ENCODE data around the gene DDX39B.

DDX39B gene

GRCh38 chr6:31531771-31532643, 9.8 kb downstream of the DDX39B start:
- no peak for TF ChIP-seq FOXM1 (IDR thresholded peaks at IDR 0.05; ENCODE audit: borderline replicate concordance, low read depth)
- no peak for TF ChIP-seq EGR1 (IDR thresholded peaks at IDR 0.05)
- no peak for TF ChIP-seq NFIC (IDR thresholded peaks at IDR 0.05)
- TF ChIP-seq CEBPB (IDR thresholded peaks at IDR 0.05) = no peak
- TF ChIP-seq TCF12 (IDR thresholded peaks at IDR 0.05; ENCODE audit: low read depth) = no peak
- no peak for TF ChIP-seq EP300 (IDR thresholded peaks at IDR 0.05; ENCODE audit: borderline replicate concordance)
- no peak for TF ChIP-seq TEAD4 (IDR thresholded peaks at IDR 0.05)
- no peak for TF ChIP-seq ZBTB7A (IDR thresholded peaks at IDR 0.05; ENCODE audit: low read depth)
- TF ChIP-seq USF1 (IDR thresholded peaks at IDR 0.05) = no peak
- TF ChIP-seq YY1 (IDR thresholded peaks at IDR 0.05; ENCODE audit: low read depth) = no peak
- TF ChIP-seq MAX (IDR thresholded peaks at IDR 0.05) = no peak
- TF ChIP-seq CREB1 (IDR thresholded peaks at IDR 0.05; ENCODE audit: low read depth) = no peak
- no peak for TF ChIP-seq TAF1 (IDR thresholded peaks at IDR 0.05; ENCODE audit: low read depth)

DNA sequence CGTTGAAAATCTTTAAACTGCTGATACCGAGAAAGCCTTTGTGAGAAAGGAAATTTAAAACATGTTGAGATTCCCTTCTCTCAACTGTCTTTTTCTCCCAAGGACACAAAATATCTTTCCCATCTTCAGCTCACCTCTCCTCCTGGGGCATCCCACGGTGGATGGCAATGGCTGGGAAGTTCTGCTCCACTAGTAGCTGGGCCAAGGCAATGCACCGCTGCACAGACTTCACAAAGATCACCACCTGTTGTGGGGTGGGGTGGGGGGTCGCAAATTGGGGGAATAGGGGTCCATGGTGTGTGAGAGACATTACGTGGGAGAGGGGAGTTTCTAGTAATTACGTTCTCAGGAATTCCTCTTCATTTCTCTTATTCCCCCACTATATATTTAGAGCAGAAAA, 10.6 kb downstream of the DDX39B start:
- TF ChIP-seq REST (IDR thresholded peaks at IDR 0.05; ENCODE audit: low read depth) = no peak
- TF ChIP-seq MAX (IDR thresholded peaks at IDR 0.05) = no peak
- no peak for TF ChIP-seq FOXM1 (IDR thresholded peaks at IDR 0.05; ENCODE audit: borderline replicate concordance, low read depth)
- no peak for TF ChIP-seq YY1 (IDR thresholded peaks at IDR 0.05; ENCODE audit: low read depth)
- TF ChIP-seq EGR1 (IDR thresholded peaks at IDR 0.05) = no peak
- TF ChIP-seq EP300 (IDR thresholded peaks at IDR 0.05; ENCODE audit: borderline replicate concordance) = no peak
- no peak for TF ChIP-seq RAD21 (IDR thresholded peaks at IDR 0.05; ENCODE audit: low read depth)
- no peak for TF ChIP-seq TCF12 (IDR thresholded peaks at IDR 0.05; ENCODE audit: low read depth)
- TF ChIP-seq CREB1 (IDR thresholded peaks at IDR 0.05; ENCODE audit: low read depth) = no peak
- no peak for TF ChIP-seq USF1 (IDR thresholded peaks at IDR 0.05)
- no peak for TF ChIP-seq TAF1 (IDR thresholded peaks at IDR 0.05; ENCODE audit: low read depth)
- TF ChIP-seq NFIC (IDR thresholded peaks at IDR 0.05) = no peak
- no peak for TF ChIP-seq TEAD4 (IDR thresholded peaks at IDR 0.05)

GRCh38 chr6:31530659-31531058, 11.1 kb downstream of the DDX39B start:
- TF ChIP-seq CREB1 (IDR thresholded peaks at IDR 0.05; ENCODE audit: low read depth) = no peak
- no peak for TF ChIP-seq MAX (IDR thresholded peaks at IDR 0.05)
- TF ChIP-seq TCF12 (IDR thresholded peaks at IDR 0.05; ENCODE audit: low read depth) = no peak
- no peak for TF ChIP-seq EGR1 (IDR thresholded peaks at IDR 0.05)
- no peak for TF ChIP-seq FOXM1 (IDR thresholded peaks at IDR 0.05; ENCODE audit: borderline replicate concordance, low read depth)
- no peak for TF ChIP-seq TEAD4 (IDR thresholded peaks at IDR 0.05)
- no peak for TF ChIP-seq EP300 (IDR thresholded peaks at IDR 0.05; ENCODE audit: borderline replicate concordance)
- TF ChIP-seq NFIC (IDR thresholded peaks at IDR 0.05) = no peak
- no peak for TF ChIP-seq USF1 (IDR thresholded peaks at IDR 0.05)
- no peak for TF ChIP-seq ZBTB7A (IDR thresholded peaks at IDR 0.05; ENCODE audit: low read depth)
- TF ChIP-seq YY1 (IDR thresholded peaks at IDR 0.05; ENCODE audit: low read depth) = no peak
- TF ChIP-seq RAD21 (IDR thresholded peaks at IDR 0.05; ENCODE audit: low read depth) = no peak
- TF ChIP-seq REST (IDR thresholded peaks at IDR 0.05; ENCODE audit: low read depth) = no peak

DNA sequence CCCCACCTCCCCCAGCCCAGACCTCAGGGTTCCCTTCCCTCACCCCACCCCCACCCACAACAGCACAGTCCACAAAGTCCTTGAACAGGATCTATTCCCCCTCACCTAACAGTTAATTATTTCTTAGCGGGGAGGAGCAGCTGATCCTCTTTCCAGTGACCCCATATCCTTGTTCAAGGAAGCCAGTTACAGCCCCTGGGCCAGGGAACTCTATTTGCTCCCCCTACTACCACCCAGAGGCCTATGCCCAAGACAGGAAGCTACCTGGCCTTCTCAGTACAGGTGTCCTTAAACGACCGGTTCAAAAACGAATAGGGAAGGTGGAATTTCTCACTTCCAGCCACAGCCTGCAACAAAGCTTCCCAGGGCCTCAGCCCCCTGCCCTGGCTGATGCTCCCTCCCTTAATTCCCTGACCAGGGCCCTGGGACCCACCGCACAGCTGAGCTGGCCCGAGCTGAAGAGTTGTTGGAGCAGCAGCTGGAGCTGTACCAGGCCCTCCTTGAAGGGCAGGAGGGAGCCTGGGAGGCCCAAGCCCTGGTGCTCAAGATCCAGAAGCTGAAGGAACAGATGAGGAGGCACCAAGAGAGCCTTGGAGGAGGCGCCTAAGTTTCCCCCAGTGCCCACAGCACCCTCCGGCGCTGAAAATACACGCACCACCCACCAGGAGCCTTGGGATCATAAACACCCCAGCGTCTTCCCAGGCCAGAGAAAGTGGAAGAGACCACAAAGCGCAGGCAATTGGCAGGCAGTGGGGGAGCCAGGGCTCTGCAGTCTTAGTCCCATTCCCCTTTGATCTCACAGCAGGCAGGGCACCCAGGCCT, 12.3 kb downstream of the DDX39B start:
- TF ChIP-seq USF1 (IDR thresholded peaks at IDR 0.05) (no peak), CEBPB (IDR thresholded peaks at IDR 0.05) (no peak), TAF1 (IDR thresholded peaks at IDR 0.05; ENCODE audit: low read depth) (no peak), ZBTB7A (IDR thresholded peaks at IDR 0.05; ENCODE audit: low read depth) (no peak), TEAD4 (IDR thresholded peaks at IDR 0.05) (no peak), EGR1 (IDR thresholded peaks at IDR 0.05) (no peak), TCF12 (IDR thresholded peaks at IDR 0.05; ENCODE audit: low read depth) (no peak), FOXM1 (IDR thresholded peaks at IDR 0.05; ENCODE audit: borderline replicate concordance, low read depth) (no peak), NFIC (IDR thresholded peaks at IDR 0.05) (no peak), YY1 (IDR thresholded peaks at IDR 0.05; ENCODE audit: low read depth) (no peak), CREB1 (IDR thresholded peaks at IDR 0.05; ENCODE audit: low read depth) (no peak), MAX (IDR thresholded peaks at IDR 0.05) (no peak), EP300 (IDR thresholded peaks at IDR 0.05; ENCODE audit: borderline replicate concordance) (no peak), REST (IDR thresholded peaks at IDR 0.05; ENCODE audit: low read depth) (no peak), RAD21 (IDR thresholded peaks at IDR 0.05; ENCODE audit: low read depth) (no peak)
